HFF-Myc (cell line): ENCODE results near the gene GTPBP3.
"Not testable (repeated sequence)": the region's sequence is repeated elsewhere in the genome, so short reads cannot be mapped to it uniquely, and the experiment has no call there.

Source experiments
- DNase-seq: peaks from one replicate; pipeline ENCODE4 v3.0.0-alpha.2; 2011; ENCODE audit warnings: low read depth; ENCODE audit errors: extremely low read depth
- H3K4me3 ChIP-seq: replicated peaks from 2 replicates; pipeline ENCODE4 v1.5.1; 2011; ENCODE audit warnings: low read depth, mild to moderate bottlenecking, control low read depth, low read length
- CTCF ChIP-seq: IDR thresholded peaks from 2 replicates; pipeline ENCODE4 v1.5.1; 2012; ENCODE audit warnings: mild to moderate bottlenecking, low read depth, low read length, control low read depth; ENCODE audit errors: missing control alignments

GTPBP3 gene

GRCh38 chr19:17358395-17358794 is 21.0 kb downstream of the GTPBP3 start:
- no peak for TF ChIP-seq CTCF
- H3K4me3 ChIP-seq: no peak overlapping the region
- no peak for DNase-seq

GRCh38 chr19:17359905-17360800 is 22.8 kb downstream of the GTPBP3 start:
- H3K4me3 ChIP-seq: no peak overlapping the region
- no peak for DNase-seq
- TF ChIP-seq CTCF: no peak

- not testable (repeated sequence) for H3K4me3 ChIP-seq, DNase-seq
Measured at GRCh38 chr19:17363852-17364605, 26.7 kb downstream of the GTPBP3 start.

GRCh38 chr19:17365361-17365760 is 28.0 kb downstream of the GTPBP3 start:
- DNase-seq: no peak
- TF ChIP-seq CTCF: no peak
- H3K4me3 ChIP-seq: no peak overlapping the region

- H3K4me3 ChIP-seq: no peak overlapping the region
- DNase-seq: no peak
Measured at GRCh38 chr19:17370026-17370587, 32.8 kb downstream of the GTPBP3 start.

GRCh38 chr19:17376935-17377600 is 39.7 kb downstream of the GTPBP3 start, which contains the start of gene PLVAP:
PLVAP (minus strand) TSS chr19:17377342; CDS start chr19:17377288, 54 bp downstream.
- no peak for TF ChIP-seq CTCF
- no peak for DNase-seq
- H3K4me3 ChIP-seq: no peak within 1 kb of the TSS

More at GRCh38 chr19:17370026-17370587, 32.8 kb downstream of the GTPBP3 start:
- TF ChIP-seq CTCF: no peak

- no peak overlapping the region for H3K4me3 ChIP-seq
- no peak for TF ChIP-seq CTCF
- no peak for DNase-seq
Measured at GRCh38 chr19:17378271-17378670, 40.9 kb downstream of the GTPBP3 start.
